Measurements from ENCODE around the gene PI4K2A.

- TF ChIP-seq POLR2AphosphoS5 (IDR thresholded peaks at IDR 0.05) (no peak), POLR2A (IDR thresholded peaks at IDR 0.05) (no peak), CTCF (IDR thresholded peaks at IDR 0.05) (no peak)
Observed at GRCh38 chr10:97659589-97659988, 19.1 kb downstream of the PI4K2A start.

Measured in breast epithelium (tissue), 3 donors.